H9 (cell line): ENCODE results near the gene RGS3. TPM values are rescaled to one million over a fixed set of nuclear protein-coding genes. Genes with fewer than 3 reads are reported as not detected.

Source experiments
- DNase-seq: peaks from one replicate; pipeline ENCODE4 v3.0.0-alpha.2; 2017
- H2AFZ ChIP-seq: one replicate; pipeline ENCODE4 v1.6.1; 2013; ENCODE audit warnings: mild to moderate bottlenecking, low read length, control low read depth, moderate library complexity
- H2AK5ac ChIP-seq: 2 replicates; pipeline ENCODE4 v1.6.1; 2013; ENCODE audit warnings: low read length, control low read depth, mixed read lengths; ENCODE audit not compliant: insufficient read length
- H2BK120ac ChIP-seq: one replicate; pipeline ENCODE4 v1.6.1; 2013; ENCODE audit warnings: low read depth, mild to moderate bottlenecking, low read length, control low read depth, inconsistent platforms; ENCODE audit not compliant: poor library complexity, severe bottlenecking
- H2BK12ac ChIP-seq: 2 replicates; pipeline ENCODE4 v1.6.1; 2013; ENCODE audit warnings: low read length, control low read depth, mixed read lengths, low read depth; ENCODE audit not compliant: insufficient read length
- H2BK15ac ChIP-seq: 2 replicates; pipeline ENCODE4 v1.6.1; 2013; ENCODE audit warnings: low read depth, low read length, control low read depth
- H2BK20ac ChIP-seq: one replicate; pipeline ENCODE4 v1.6.1; 2013; ENCODE audit warnings: low read depth, mild to moderate bottlenecking, low read length, control low read depth, inconsistent platforms; ENCODE audit not compliant: poor library complexity, severe bottlenecking
- H2BK5ac ChIP-seq: 2 replicates; pipeline ENCODE4 v1.6.1; 2013; ENCODE audit warnings: low read length, control low read depth, mixed read lengths; ENCODE audit not compliant: insufficient read length
- H3K14ac ChIP-seq: 2 replicates; pipeline ENCODE4 v1.6.1; 2013; ENCODE audit warnings: low read length, control low read depth; ENCODE audit not compliant: insufficient read depth
- H3K18ac ChIP-seq: 2 replicates; pipeline ENCODE4 v1.6.1; 2013; ENCODE audit warnings: low read depth, mild to moderate bottlenecking, mixed read lengths, low read length, control low read depth; ENCODE audit not compliant: insufficient read length
- H3K23ac ChIP-seq: 2 replicates; pipeline ENCODE4 v1.6.1; 2013; ENCODE audit warnings: low read length, control low read depth, mixed read lengths, low read depth; ENCODE audit not compliant: insufficient read length
- H3K23me2 ChIP-seq: 2 replicates; pipeline ENCODE4 v1.6.1; 2013; ENCODE audit warnings: low read depth, mild to moderate bottlenecking, mixed read lengths, low read length, control low read depth; ENCODE audit not compliant: insufficient read length, poor library complexity, severe bottlenecking
- H3K27ac ChIP-seq: 2 replicates; pipeline ENCODE4 v1.5.1; 2013; ENCODE audit warnings: low read length, control low read depth, mixed read lengths, low read depth; ENCODE audit not compliant: insufficient read length
- H3K27me3 ChIP-seq: 2 replicates; pipeline ENCODE4 v1.6.1; 2013; ENCODE audit warnings: low read length, control low read depth, inconsistent platforms; ENCODE audit not compliant: insufficient read depth
- H3K4ac ChIP-seq: 2 replicates; pipeline ENCODE4 v1.6.1; 2013; ENCODE audit warnings: low read depth, mild to moderate bottlenecking, control low read depth, inconsistent platforms, low read length, moderate library complexity
- H3K4me1 ChIP-seq: 2 replicates; pipeline ENCODE4 v1.6.1; 2013; ENCODE audit warnings: low read length, control low read depth, inconsistent platforms; ENCODE audit not compliant: insufficient read depth
- H3K4me2 ChIP-seq: 2 replicates; pipeline ENCODE4 v1.6.1; 2013; ENCODE audit warnings: low read length, control low read depth, mixed read lengths; ENCODE audit not compliant: insufficient read length, insufficient read depth
- H3K56ac ChIP-seq: 2 replicates; pipeline ENCODE4 v1.6.1; 2013; ENCODE audit warnings: low read depth, mild to moderate bottlenecking, mixed read lengths, low read length, control low read depth; ENCODE audit not compliant: insufficient read length
- H3K79me1 ChIP-seq: 2 replicates; pipeline ENCODE4 v1.6.1; 2013; ENCODE audit warnings: low read depth, mild to moderate bottlenecking, moderate library complexity, low read length, control low read depth, inconsistent platforms; ENCODE audit not compliant: insufficient read depth, poor library complexity, severe bottlenecking
- H3K79me2 ChIP-seq: 2 replicates; pipeline ENCODE4 v1.6.1; 2013; ENCODE audit warnings: low read length, control low read depth, inconsistent platforms; ENCODE audit not compliant: insufficient read depth
- H3K9ac ChIP-seq: 2 replicates; pipeline ENCODE4 v1.6.1; 2013; ENCODE audit warnings: low read length, control low read depth, mixed read lengths; ENCODE audit not compliant: insufficient read length; ENCODE audit errors: extremely low read depth
- H3K9me3 ChIP-seq: one replicate; pipeline ENCODE4 v1.6.1; 2013; ENCODE audit warnings: low read depth, low read length, inconsistent platforms; ENCODE audit not compliant: control insufficient read depth
- H3T11ph ChIP-seq: one replicate; pipeline ENCODE4 v1.6.1; 2013; ENCODE audit warnings: mild to moderate bottlenecking, low read length, control low read depth, inconsistent platforms
- H4K20me1 ChIP-seq: one replicate; pipeline ENCODE4 v1.6.1; 2013; ENCODE audit not compliant: control insufficient read depth, insufficient read length, insufficient read depth
- H4K5ac ChIP-seq: 2 replicates; pipeline ENCODE4 v1.6.1; 2013; ENCODE audit warnings: low read depth, mild to moderate bottlenecking, mixed read lengths, low read length, control low read depth; ENCODE audit not compliant: insufficient read length
- H4K8ac ChIP-seq: replicated peaks from 2 replicates; pipeline ENCODE4 v1.6.1; 2013; ENCODE audit warnings: low read length, control low read depth, mixed read lengths, low read depth; ENCODE audit not compliant: insufficient read length
- H4K91ac ChIP-seq: 2 replicates; pipeline ENCODE4 v1.6.1; 2013; ENCODE audit warnings: low read depth, mild to moderate bottlenecking, moderate library complexity, mixed read lengths, low read length, control low read depth; ENCODE audit not compliant: insufficient read length
- H3K27ac Mint-ChIP-seq, 3 experiments: 2 replicates in 2 of 3; 3 replicates in 1 of 3; pipeline ENCODE4 v1.8.0; 2020 to 2021; ENCODE audit warnings: mixed read lengths in 3 of 3, mild to moderate bottlenecking in 1 of 3, moderate library complexity in 1 of 3
- H3K27me3 Mint-ChIP-seq: 2 replicates; pipeline ENCODE4 v1.8.0; 2021; ENCODE audit warnings: low read depth, mild to moderate bottlenecking, moderate library complexity, mixed read lengths
- H3K36me3 Mint-ChIP-seq, 3 experiments: 2 replicates in 2 of 3; 3 replicates in 1 of 3; pipeline ENCODE4 v1.8.0; 2020 to 2021; ENCODE audit warnings: low read depth in 3 of 3, mixed read lengths in 3 of 3; ENCODE audit not compliant: insufficient read depth in 1 of 3
- H3K4me1 Mint-ChIP-seq, 2 experiments: 2 replicates each; pipeline ENCODE4 v1.8.0; 2020; ENCODE audit warnings: mixed read lengths in 2 of 2
- H3K4me3 Mint-ChIP-seq, 2 experiments: 2 replicates in 1 of 2; 3 replicates in 1 of 2; pipeline ENCODE4 v1.8.0; 2020 to 2021; ENCODE audit warnings: mild to moderate bottlenecking in 2 of 2, mixed read lengths in 2 of 2, moderate library complexity in 1 of 2
- H3K9me3 Mint-ChIP-seq, 2 experiments: 2 replicates in 1 of 2; 3 replicates in 1 of 2; pipeline ENCODE4 v1.8.0; 2020; ENCODE audit warnings: mild to moderate bottlenecking in 2 of 2, mixed read lengths in 2 of 2, moderate library complexity in 1 of 2
- CTCF ChIP-seq: fragments of 200-600 bp; sonication (generic); conservative IDR thresholded peaks from 3 replicates; pipeline ENCODE4 v1.8.0; 2021; ENCODE audit warnings: antibody characterized with exemption, mild to moderate bottlenecking
- WGBS: extraction: QIAGEN DNeasy Blood & Tissue Kit; methylation state at CpG from one replicate; pipeline ENCODE4 v1.1.7; 2013; ENCODE audit warnings: missing lambda C conversion rate, low lambda C conversion rate, mixed read lengths; ENCODE audit not compliant: insufficient read length; ENCODE audit errors: extremely low coverage; 5-methylcytosine and 5-hydroxymethylcytosine counted together
- total RNA-seq: library from RNA; stranded (reverse); gene quantifications from 2 replicates; pipeline ENCODE4 v1.2.1, GENCODE V29; 2021

RGS3 gene
- total RNA-seq, 1 experiment from 2014 or later: 13.9 TPM

GRCh38 chr9:113515862-113516261 is 52.3 kb downstream of the RGS3 start:
- Histone ChIP-seq H3K9me3 (no peaks in the 10 kb centered on the region), H2BK5ac (no peak overlapping the region), H3K4me1 (no peaks in the 10 kb centered on the region), H2BK15ac (no peak overlapping the region), H4K5ac (no peak overlapping the region), H3K79me2 (no peaks in the 10 kb centered on the region), H3K27me3 (no peaks in the 10 kb centered on the region), H3K23me2 (no peaks in the 10 kb centered on the region), H3K4me2 (no peak overlapping the region), H4K91ac (no peak overlapping the region), H4K8ac (no peak overlapping the region), H3T11ph (no peak overlapping the region), H3K14ac (no peak overlapping the region), H4K20me1 (no peaks in the 10 kb centered on the region), H2AFZ (no peak overlapping the region), H2AK5ac (no peak overlapping the region), H3K79me1 (no peaks in the 10 kb centered on the region), H3K23ac (no peak overlapping the region), H3K56ac (no peak overlapping the region), H2BK120ac (no peak overlapping the region), H3K4ac (no peak overlapping the region), H3K9ac (no peak overlapping the region), H2BK12ac (no peak overlapping the region), H3K18ac (no peak overlapping the region), H2BK20ac (no peak overlapping the region), H3K27ac (no peak overlapping the region)
- no CpG with 5 or more reads among the region's 4 CpGs for WGBS
- no peak for DNase-seq
- Mint-ChIP-seq H3K9me3 (no peaks in the 10 kb centered on the region), H3K27ac (no peak overlapping the region), H3K4me1 (peaks cover 0 to 7% of the 10 kb centered on the region in 2 experiments; a peak in 1 of 4 replicates), H3K36me3 (peaks cover 0 to 18% (median 5%) of the 10 kb centered on the region in 3 experiments; a peak in 4 of 7 replicates), H3K4me3 (no peak overlapping the region), H3K27me3 (no peaks in the 10 kb centered on the region)
- TF ChIP-seq CTCF: no peak
